ENCODE results near the gene ZNF423. TPM values are rescaled to one million over a fixed set of nuclear protein-coding genes. Genes with fewer than 3 reads are reported as not detected.

ZNF423 gene
- polyA plus RNA-seq, 4 donors = 0.54 to 10.3 (median 2.9) TPM; not detected in 1

- FAIRE-seq (no peak), DNase-seq (no peak)
- peaks cover 0 to 18% (median 0%) of the 10 kb centered on the region in 3 donors for H3K36me3 ChIP-seq (ENCODE audit: control insufficient read depth in 3 of 3, insufficient read depth in 2 of 3, low read depth in 1 of 3, low read length in 3 of 3)
- H3K4me1 ChIP-seq (ENCODE audit: control insufficient read depth in 3 of 3, insufficient read depth in 2 of 3, low read depth in 1 of 3, low read length in 2 of 3) = no peaks in the 10 kb centered on the region
- no peak overlapping the region for H3K27ac ChIP-seq (ENCODE audit: low read depth in 1 of 3, low read length in 2 of 3)
- no peaks in the 10 kb centered on the region for H3K27me3 ChIP-seq (ENCODE audit: control insufficient read depth in 3 of 3, insufficient read depth in 3 of 3, low read length in 3 of 3)
- peaks cover 0 to 9% of the 10 kb centered on the region in 2 donors for H3K9me3 ChIP-seq (ENCODE audit: control insufficient read depth in 2 of 2, insufficient read depth in 1 of 2, low read depth in 1 of 2, low read length in 1 of 2)
- 75 to 85% (median 81%) methylated on average over 10 of the region's 10 CpGs for WGBS, 3 donors
- no peak overlapping the region for H3K4me3 ChIP-seq (ENCODE audit: low read depth in 1 of 3, low read length in 3 of 3)
Measured at GRCh38 chr16:49733313-49734009, 122.5 kb downstream of the ZNF423 start.

GRCh38 chr16:49731911-49732310, 124.0 kb downstream of the ZNF423 start:
- 80 to 87% (median 86%) methylated on average over 3 of the region's 3 CpGs for WGBS, 3 donors
- FAIRE-seq (no peak), DNase-seq (no peak)
- no peak overlapping the region for H3K27ac ChIP-seq (ENCODE audit: low read depth in 1 of 3, low read length in 2 of 3)
- no peaks in the 10 kb centered on the region for H3K4me1 ChIP-seq (ENCODE audit: control insufficient read depth in 3 of 3, insufficient read depth in 2 of 3, low read depth in 1 of 3, low read length in 2 of 3)
- H3K9me3 ChIP-seq (ENCODE audit: control insufficient read depth in 2 of 2, insufficient read depth in 1 of 2, low read depth in 1 of 2, low read length in 1 of 2) = peaks cover 0 to 9% of the 10 kb centered on the region in 2 donors
- no peaks in the 10 kb centered on the region for H3K27me3 ChIP-seq (ENCODE audit: control insufficient read depth in 3 of 3, insufficient read depth in 3 of 3, low read length in 3 of 3)
- peaks cover 0 to 23% (median 0%) of the 10 kb centered on the region in 3 donors for H3K36me3 ChIP-seq (ENCODE audit: control insufficient read depth in 3 of 3, insufficient read depth in 2 of 3, low read depth in 1 of 3, low read length in 3 of 3)
- no peak overlapping the region for H3K4me3 ChIP-seq (ENCODE audit: low read depth in 1 of 3, low read length in 3 of 3)

- Histone ChIP-seq H3K4me3 (ENCODE audit: low read depth in 1 of 3, low read length in 3 of 3) (no peak overlapping the region), H3K27ac (ENCODE audit: low read depth in 1 of 3, low read length in 2 of 3) (no peak overlapping the region), H3K36me3 (ENCODE audit: control insufficient read depth in 3 of 3, insufficient read depth in 2 of 3, low read depth in 1 of 3, low read length in 3 of 3) (peaks cover 0 to 23% (median 0%) of the 10 kb centered on the region in 3 donors), H3K9me3 (ENCODE audit: control insufficient read depth in 2 of 2, insufficient read depth in 1 of 2, low read depth in 1 of 2, low read length in 1 of 2) (peaks cover 0 to 9% of the 10 kb centered on the region in 2 donors), H3K4me1 (ENCODE audit: control insufficient read depth in 3 of 3, insufficient read depth in 2 of 3, low read depth in 1 of 3, low read length in 2 of 3) (no peaks in the 10 kb centered on the region), H3K27me3 (ENCODE audit: control insufficient read depth in 3 of 3, insufficient read depth in 3 of 3, low read length in 3 of 3) (no peaks in the 10 kb centered on the region)
- no peak for DNase-seq
- FAIRE-seq = no peak
- 82 to 90% (median 82%) methylated on average over 12 of the region's 12 CpGs for WGBS, 3 donors
Measured at GRCh38 chr16:49730772-49731171, 125.1 kb downstream of the ZNF423 start.

- Histone ChIP-seq H3K9me3 (ENCODE audit: control insufficient read depth in 2 of 2, insufficient read depth in 1 of 2, low read depth in 1 of 2, low read length in 1 of 2) (peaks cover 0 to 9% of the 10 kb centered on the region in 2 donors), H3K36me3 (ENCODE audit: control insufficient read depth in 3 of 3, insufficient read depth in 2 of 3, low read depth in 1 of 3, low read length in 3 of 3) (peaks cover 0 to 26% (median 0%) of the 10 kb centered on the region in 3 donors), H3K27me3 (ENCODE audit: control insufficient read depth in 3 of 3, insufficient read depth in 3 of 3, low read length in 3 of 3) (no peaks in the 10 kb centered on the region), H3K4me1 (ENCODE audit: control insufficient read depth in 3 of 3, insufficient read depth in 2 of 3, low read depth in 1 of 3, low read length in 2 of 3) (no peaks in the 10 kb centered on the region), H3K27ac (ENCODE audit: low read depth in 1 of 3, low read length in 2 of 3) (no peak overlapping the region), H3K4me3 (ENCODE audit: low read depth in 1 of 3, low read length in 3 of 3) (no peak overlapping the region)
- FAIRE-seq = no peak
- DNase-seq = no peak
- WGBS, 3 donors = 75 to 86% (median 81%) methylated on average over 11 of the region's 11 CpGs
Measured at GRCh38 chr16:49727611-49728010, 128.3 kb downstream of the ZNF423 start.

- Histone ChIP-seq H3K27ac (ENCODE audit: low read depth in 1 of 3, low read length in 2 of 3) (no peak overlapping the region), H3K9me3 (ENCODE audit: control insufficient read depth in 2 of 2, insufficient read depth in 1 of 2, low read depth in 1 of 2, low read length in 1 of 2) (peaks cover 0 to 9% of the 10 kb centered on the region in 2 donors), H3K4me1 (ENCODE audit: control insufficient read depth in 3 of 3, insufficient read depth in 2 of 3, low read depth in 1 of 3, low read length in 2 of 3) (no peaks in the 10 kb centered on the region), H3K4me3 (ENCODE audit: low read depth in 1 of 3, low read length in 3 of 3) (no peak overlapping the region), H3K36me3 (ENCODE audit: control insufficient read depth in 3 of 3, insufficient read depth in 2 of 3, low read depth in 1 of 3, low read length in 3 of 3) (peaks cover 0 to 24% (median 0%) of the 10 kb centered on the region in 3 donors), H3K27me3 (ENCODE audit: control insufficient read depth in 3 of 3, insufficient read depth in 3 of 3, low read length in 3 of 3) (no peaks in the 10 kb centered on the region)
- FAIRE-seq (no peak), DNase-seq (no peak)
- WGBS, 3 donors = 85 to 90% (median 89%) methylated on average over 6 of the region's 6 CpGs
Measured at GRCh38 chr16:49726155-49726554, 129.8 kb downstream of the ZNF423 start.

GRCh38 chr16:49725651-49726050, 130.3 kb downstream of the ZNF423 start:
- DNase-seq = no peak
- Histone ChIP-seq H3K36me3 (ENCODE audit: control insufficient read depth in 3 of 3, insufficient read depth in 2 of 3, low read depth in 1 of 3, low read length in 3 of 3) (peaks cover 0 to 21% (median 0%) of the 10 kb centered on the region in 3 donors), H3K9me3 (ENCODE audit: control insufficient read depth in 2 of 2, insufficient read depth in 1 of 2, low read depth in 1 of 2, low read length in 1 of 2) (peaks cover 0 to 9% of the 10 kb centered on the region in 2 donors), H3K4me3 (ENCODE audit: low read depth in 1 of 3, low read length in 3 of 3) (no peak overlapping the region), H3K27me3 (ENCODE audit: control insufficient read depth in 3 of 3, insufficient read depth in 3 of 3, low read length in 3 of 3) (no peaks in the 10 kb centered on the region), H3K4me1 (ENCODE audit: control insufficient read depth in 3 of 3, insufficient read depth in 2 of 3, low read depth in 1 of 3, low read length in 2 of 3) (no peaks in the 10 kb centered on the region), H3K27ac (ENCODE audit: low read depth in 1 of 3, low read length in 2 of 3) (no peak overlapping the region)
- no peak for FAIRE-seq
- WGBS, 3 donors = 81 to 91% (median 87%) methylated on average over 8 of the region's 8 CpGs

GRCh38 chr16:49724774-49725173, 131.1 kb downstream of the ZNF423 start:
- H3K4me1 ChIP-seq (ENCODE audit: control insufficient read depth in 3 of 3, insufficient read depth in 2 of 3, low read depth in 1 of 3, low read length in 2 of 3) = no peaks in the 10 kb centered on the region
- 78 to 89% (median 85%) methylated on average over 5 of the region's 5 CpGs for WGBS, 3 donors
- no peak for DNase-seq
- H3K4me3 ChIP-seq (ENCODE audit: low read depth in 1 of 3, low read length in 3 of 3) = no peak overlapping the region
- H3K27me3 ChIP-seq (ENCODE audit: control insufficient read depth in 3 of 3, insufficient read depth in 3 of 3, low read length in 3 of 3) = no peaks in the 10 kb centered on the region
- H3K36me3 ChIP-seq (ENCODE audit: control insufficient read depth in 3 of 3, insufficient read depth in 2 of 3, low read depth in 1 of 3, low read length in 3 of 3) = peaks cover 0 to 14% (median 0%) of the 10 kb centered on the region in 3 donors
- FAIRE-seq = no peak
- H3K9me3 ChIP-seq (ENCODE audit: control insufficient read depth in 2 of 2, insufficient read depth in 1 of 2, low read depth in 1 of 2, low read length in 1 of 2) = peaks cover 0 to 3% of the 10 kb centered on the region in 2 donors
- no peak overlapping the region for H3K27ac ChIP-seq (ENCODE audit: low read depth in 1 of 3, low read length in 2 of 3)

GRCh38 chr16:49723310-49723709, 132.6 kb downstream of the ZNF423 start:
- DNase-seq (no peak), FAIRE-seq (no peak)
- no peaks in the 10 kb centered on the region for H3K27me3 ChIP-seq (ENCODE audit: control insufficient read depth in 3 of 3, insufficient read depth in 3 of 3, low read length in 3 of 3)
- no peak overlapping the region for H3K4me3 ChIP-seq (ENCODE audit: low read depth in 1 of 3, low read length in 3 of 3)
- H3K36me3 ChIP-seq (ENCODE audit: control insufficient read depth in 3 of 3, insufficient read depth in 2 of 3, low read depth in 1 of 3, low read length in 3 of 3) = peaks cover 0 to 13% (median 0%) of the 10 kb centered on the region in 3 donors
- WGBS, 3 donors = 84 to 88% (median 85%) methylated on average over 1 of the region's 1 CpG
- no peaks in the 10 kb centered on the region for H3K9me3 ChIP-seq (ENCODE audit: control insufficient read depth in 2 of 2, insufficient read depth in 1 of 2, low read depth in 1 of 2, low read length in 1 of 2)
- H3K27ac ChIP-seq (ENCODE audit: low read depth in 1 of 3, low read length in 2 of 3) = no peak overlapping the region
- H3K4me1 ChIP-seq (ENCODE audit: control insufficient read depth in 3 of 3, insufficient read depth in 2 of 3, low read depth in 1 of 3, low read length in 2 of 3) = no peaks in the 10 kb centered on the region

Data from small intestine (tissue), 7 donors.